HG02759 (cell line): ENCODE data around the gene MEIS2.

ENCODE experiments used
- ATAC-seq: cut with Tn5 transposase; IDR thresholded peaks from one replicate; pipeline ENCODE4 v1.9.1; 2021; ENCODE audit warnings: mild to moderate bottlenecking, moderate library complexity; ENCODE audit not compliant: unreplicated experiment

Gene MEIS2

DNA sequence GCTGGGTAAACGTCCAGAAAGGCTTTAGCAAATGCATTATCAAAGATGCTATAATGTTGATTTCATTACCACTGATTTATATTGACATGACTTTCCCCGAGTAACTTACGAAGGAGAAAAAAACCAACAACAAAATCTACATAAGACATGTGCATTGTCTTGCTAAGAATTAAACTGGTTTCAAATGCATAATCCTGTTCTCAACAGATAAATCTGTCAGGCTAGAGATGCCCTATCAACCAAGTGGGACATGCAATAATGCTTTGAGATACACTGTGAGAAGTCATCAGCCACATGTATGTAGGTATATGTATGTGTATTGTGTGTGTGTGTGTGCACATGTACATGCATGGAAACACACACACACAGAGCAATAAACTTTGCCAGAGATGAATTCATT, 195.6 kb downstream of the MEIS2 start:
- ATAC-seq = no peak

GRCh38 chr15:36903922-36904556, 196.3 kb downstream of the MEIS2 start:
- ATAC-seq = no peak

DNA sequence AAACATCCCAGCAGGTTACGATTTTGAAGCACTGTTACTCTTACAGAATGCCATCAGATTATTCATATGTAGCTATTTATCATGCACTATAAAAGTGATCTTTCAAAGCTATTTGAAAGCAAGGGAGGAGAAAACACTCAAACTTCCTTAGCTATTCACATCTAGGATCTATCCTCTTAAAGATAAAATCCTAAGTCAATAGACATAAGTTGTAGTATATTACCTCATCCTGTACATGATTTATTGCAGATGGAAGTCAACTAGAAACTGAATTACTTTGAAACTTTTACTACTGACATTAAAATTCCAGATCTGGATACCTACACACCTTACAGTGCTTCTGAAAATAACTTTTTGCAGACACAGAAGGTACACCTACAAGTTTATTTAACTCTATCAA, 197.2 kb downstream of the MEIS2 start:
- ATAC-seq = no peak

- ATAC-seq = no peak
These were observed 199.3 kb downstream of the MEIS2 start for GRCh38 chr15:36901012-36901411.

- no peak for ATAC-seq
These were observed 200.7 kb downstream of the MEIS2 start for GRCh38 chr15:36899696-36900095.

DNA sequence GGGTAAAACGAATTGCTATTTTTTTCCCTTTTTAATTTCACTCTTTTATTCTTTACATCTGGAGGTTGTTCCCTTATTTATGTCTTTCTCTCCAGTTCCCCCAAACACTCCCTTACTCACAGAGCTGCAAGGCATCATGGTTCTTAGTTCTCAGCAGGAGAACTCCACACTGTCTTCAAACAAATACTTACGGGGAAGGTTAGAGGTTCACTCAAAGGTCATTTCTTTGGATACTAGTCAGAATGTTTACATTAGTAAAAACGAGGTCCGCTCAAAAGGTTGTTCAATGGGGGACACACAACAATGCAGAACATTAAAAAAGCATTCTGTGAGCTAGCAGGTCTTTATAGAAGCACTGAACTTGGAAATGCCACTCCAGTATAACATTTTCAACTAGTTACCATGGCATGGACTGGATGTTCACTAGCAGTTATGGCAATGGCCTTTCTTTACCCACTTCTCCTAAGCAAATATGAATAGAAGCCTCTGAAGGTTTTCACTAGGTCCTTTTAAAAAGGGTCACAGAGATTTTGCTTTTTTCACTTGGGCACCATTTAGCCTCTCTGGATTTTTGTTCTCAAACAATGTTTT, 201.7 kb downstream of the MEIS2 start:
- ATAC-seq = no peak

DNA sequence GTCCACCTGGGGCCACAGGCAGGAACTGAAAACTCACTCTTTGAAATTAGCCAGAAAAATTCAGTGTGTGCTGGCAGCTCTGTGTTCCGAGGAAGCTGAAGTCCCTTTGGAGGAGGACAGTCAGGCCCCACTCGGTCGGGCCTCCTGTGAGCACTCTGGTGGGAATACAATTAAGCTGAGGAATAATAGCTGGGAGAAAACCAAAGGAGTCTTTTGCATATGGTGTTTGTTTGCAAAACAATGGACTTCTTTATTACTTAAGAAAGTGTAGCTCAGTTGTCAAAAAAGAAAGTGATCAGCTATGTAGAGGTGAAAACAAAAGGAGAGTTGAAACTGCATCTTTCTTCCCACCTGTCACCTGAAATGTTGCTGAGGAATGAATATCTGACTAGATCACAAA, 202.5 kb downstream of the MEIS2 start:
- no peak for ATAC-seq

GRCh38 chr15:36896949-36897348, 203.4 kb downstream of the MEIS2 start:
- ATAC-seq = no peak

DNA sequence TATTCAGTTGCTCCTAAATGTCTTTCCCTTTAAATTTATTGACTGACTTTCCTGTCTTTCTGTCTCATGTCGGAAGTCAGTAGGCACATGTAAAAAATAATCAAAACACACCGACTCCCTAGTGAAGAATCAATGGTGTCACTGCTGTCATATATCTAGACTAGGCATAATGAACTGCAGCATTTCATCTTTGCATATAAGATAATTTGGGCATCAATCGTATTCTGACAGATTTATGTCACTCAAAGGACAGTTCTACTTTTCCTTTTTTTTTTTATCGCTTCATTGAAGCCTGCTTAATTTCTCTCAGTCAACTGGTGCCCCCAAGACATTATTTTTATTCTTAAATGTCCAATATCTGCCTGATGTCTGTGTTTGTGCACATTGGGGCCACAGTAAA, 206.3 kb downstream of the MEIS2 start:
- no peak for ATAC-seq

- ATAC-seq = no peak
These were observed 207.1 kb downstream of the MEIS2 start for GRCh38 chr15:36893276-36893675.

DNA sequence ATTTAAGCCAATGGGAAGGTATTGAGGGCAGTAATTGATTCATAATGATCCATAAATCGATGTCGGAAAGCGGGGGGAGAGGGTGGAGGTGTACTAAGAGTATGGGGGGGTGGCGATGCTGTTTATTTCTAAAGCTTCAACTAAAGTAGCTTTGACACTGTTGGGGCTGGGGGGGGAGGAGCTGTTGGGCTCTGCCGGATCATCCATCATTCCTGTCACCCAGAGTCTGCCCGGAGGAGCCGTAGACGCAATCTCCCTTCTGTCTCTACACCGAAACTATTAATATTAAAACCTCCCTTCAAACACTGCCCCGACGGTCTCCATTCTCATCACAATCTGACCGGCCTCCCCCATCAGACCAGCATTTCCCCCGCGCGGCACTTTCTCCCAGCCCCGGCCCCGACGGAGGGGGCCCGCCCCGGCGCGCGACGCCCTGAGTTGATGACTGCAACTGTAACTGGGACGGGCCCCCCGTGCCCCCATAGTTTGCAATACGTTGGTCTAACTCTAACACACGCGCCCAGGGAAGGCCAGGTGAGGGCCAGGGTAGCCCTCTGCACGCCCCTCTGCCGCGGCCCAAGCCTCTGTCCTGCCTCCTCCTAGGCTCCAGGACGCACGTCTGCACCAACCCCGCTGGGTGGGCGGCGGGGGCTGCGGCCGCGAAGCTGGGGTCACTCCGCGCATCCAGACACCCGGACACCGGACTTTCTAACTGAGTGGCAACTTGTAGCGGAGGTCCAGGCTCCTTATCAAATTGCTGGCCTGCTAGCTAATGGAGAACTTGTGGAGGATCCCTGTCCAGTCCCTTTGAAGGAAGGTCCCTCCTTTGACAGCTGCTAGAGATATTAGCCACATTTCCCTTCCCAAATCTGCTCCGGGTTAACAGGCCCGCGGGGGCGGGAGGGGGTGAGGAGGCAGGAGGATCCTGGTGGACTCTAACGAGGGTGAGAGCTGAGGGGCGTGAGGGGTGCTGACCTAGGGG, 212.0 kb downstream of the MEIS2 start:
- no peak for ATAC-seq

DNA sequence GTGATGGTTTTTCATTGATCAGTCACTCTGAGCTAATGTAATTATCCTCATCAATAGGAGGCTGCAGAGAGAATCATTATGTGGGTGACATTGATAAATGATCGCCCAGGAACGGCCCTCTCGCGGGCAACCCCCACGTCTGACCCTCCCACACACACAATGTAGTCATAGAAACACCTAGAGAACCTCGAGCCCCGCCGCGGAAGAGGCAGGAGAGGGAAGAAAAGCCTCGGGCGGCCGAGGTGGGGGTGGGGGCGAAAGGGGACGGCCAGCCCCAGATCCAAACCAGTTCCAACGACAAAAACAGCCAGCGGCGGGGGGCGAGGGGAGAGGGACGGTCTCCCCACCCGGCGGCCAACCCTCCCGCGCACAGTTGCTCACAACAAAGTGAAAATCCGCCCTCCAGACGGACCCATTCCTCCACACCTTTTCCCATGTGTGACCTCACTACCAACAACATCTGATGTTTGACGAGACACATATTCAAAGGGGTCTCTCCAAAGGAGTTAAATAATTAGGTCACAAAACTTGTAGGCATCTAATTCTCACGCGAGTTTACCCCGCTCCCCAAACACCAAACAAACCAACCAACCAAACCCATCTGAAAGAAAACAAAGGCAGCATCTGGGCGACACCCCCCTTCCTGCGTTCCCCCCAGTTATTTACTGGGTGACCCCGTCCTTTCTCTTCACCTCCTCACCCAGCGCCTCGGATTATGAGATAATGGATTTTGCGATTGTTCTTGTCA, 213.0 kb downstream of the MEIS2 start:
- ATAC-seq = no peak

DNA sequence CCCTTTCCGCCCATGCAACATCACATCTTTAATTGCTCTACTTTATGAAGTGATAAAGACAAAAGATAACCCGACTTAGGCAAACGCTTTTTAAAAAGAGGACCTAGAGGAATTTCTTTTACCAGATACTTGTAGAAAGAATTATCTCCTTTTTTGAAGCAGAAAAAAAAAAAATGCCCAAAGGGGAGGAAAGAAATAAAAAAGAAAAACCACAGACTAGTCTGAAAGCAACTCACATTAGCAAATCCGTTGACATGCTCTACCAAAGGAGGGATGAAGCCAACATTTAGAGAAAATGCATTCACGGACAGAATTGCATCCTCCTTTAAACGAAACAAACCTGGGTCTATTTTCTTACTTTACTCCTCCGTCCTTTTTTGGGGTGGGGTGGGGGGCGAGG, 213.6 kb downstream of the MEIS2 start:
- ATAC-seq = no peak

DNA sequence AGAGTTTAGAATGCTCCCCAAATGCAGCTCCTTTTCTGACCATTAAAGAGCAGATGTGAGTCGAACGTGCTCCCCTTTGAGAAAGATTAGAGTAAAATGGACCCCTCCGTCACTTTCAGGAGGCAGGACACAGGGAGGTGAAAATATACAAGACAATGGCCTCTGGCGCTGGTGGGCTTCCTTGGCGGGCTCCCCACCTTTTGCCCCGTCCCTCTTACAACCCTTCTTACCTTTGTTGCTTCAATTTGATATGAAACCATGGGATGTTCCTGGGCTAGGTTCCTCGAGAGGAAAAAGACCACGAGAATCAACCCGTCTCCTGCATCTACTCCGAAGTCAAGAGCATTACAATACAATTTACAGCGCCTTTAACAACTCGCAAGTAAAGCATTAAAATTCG, 214.2 kb downstream of the MEIS2 start:
- ATAC-seq = no peak

GRCh38 chr15:36885771-36886170, 214.6 kb downstream of the MEIS2 start:
- ATAC-seq = no peak

DNA sequence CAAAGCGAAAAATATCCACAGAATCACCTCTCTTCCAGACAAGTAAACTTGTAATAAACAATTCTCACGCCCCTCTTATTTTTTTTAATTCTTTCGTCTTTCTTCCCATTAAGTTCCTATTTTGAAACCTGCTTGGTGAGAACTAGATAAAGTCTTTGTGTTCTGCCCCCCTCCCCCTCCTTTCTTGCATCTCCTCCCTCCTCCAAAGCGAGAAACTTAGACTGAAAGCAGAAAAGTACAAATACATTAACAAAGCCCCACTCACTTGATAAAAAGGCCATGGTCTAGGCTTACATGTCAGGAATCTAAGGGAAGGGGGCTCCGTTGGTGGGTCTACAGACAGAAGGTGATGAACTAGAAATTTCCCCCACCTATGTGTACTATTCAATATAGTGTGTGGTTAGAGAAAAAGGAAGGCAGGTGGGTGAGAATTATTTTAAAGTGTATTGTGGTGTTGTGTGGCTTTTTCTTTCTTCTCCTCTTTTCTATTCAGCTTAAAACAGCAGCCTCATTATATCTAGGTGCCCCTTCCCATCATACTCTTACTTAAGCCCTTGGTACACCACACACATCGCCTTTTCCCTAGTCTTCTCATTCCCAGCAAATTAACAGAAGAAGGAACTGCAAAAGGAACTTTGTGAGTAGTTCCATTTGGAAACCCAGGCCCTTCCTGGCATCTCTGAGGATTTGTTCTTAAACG, 215.3 kb downstream of the MEIS2 start:
- no peak for ATAC-seq

DNA sequence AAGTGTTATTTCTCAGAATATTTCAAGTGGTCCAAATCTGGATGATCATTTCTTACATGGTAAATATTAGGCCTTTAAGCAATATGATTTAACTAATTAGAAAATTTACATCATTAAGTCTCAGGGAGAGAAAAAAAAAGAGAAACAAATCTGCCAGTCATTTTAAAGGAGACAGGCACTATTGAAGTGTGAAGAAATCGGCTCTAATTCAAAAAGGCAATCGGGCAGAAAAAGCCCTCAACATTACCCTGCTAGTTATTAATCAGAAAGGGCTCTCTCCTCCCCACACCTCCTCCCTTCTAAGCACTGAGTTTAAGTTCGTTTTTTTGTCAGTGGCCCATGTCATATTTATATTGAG, 215.9 kb downstream of the MEIS2 start:
- no peak for ATAC-seq

- ATAC-seq = peak; percentile 89
These were observed 216.4 kb downstream of the MEIS2 start for GRCh38 chr15:36883713-36884517.

GRCh38 chr15:36882487-36883131, 217.7 kb downstream of the MEIS2 start:
- no peak for ATAC-seq
